Fibroblast of lung (primary cell): ENCODE results near the gene FBN1.

Experiments
- CTCF ChIP-seq, 2 donors: IDR thresholded peaks in 1 of 2; conservative IDR thresholded peaks in 1 of 2; 1 replicate in 1 of 2; 2 replicates in 1 of 2; pipeline ENCODE4 v1.5.1; 2011 to 2012; ENCODE audit warnings: low read length in 2 of 2, control low read depth in 1 of 2, inconsistent platforms in 1 of 2, low read depth in 1 of 2, mild to moderate bottlenecking in 1 of 2
- EZH2 ChIP-seq: IDR thresholded peaks from 2 replicates; pipeline ENCODE4 v1.5.1; 2012; ENCODE audit warnings: low read length, control low read depth, mild to moderate bottlenecking; ENCODE audit errors: missing control alignments

- TF ChIP-seq CTCF (conservative IDR thresholded peaks at IDR 0.05 in 1 of 2, IDR thresholded peaks at IDR 0.05 in 1 of 2; ENCODE audit: low read depth in 1 of 2, low read length in 2 of 2) (no peak), EZH2 (no peak)
Observed at GRCh38 chr15:48437178-48437577, 208.3 kb downstream of the FBN1 start.
